Right lobe of liver (tissue), 4 donors: ENCODE results near the gene IQCN.

Experiments
- CTCF ChIP-seq, 4 donors: fragments of 200-600 bp in 3 of 4; fragments of 450-650 bp in 1 of 4; IDR thresholded peaks; one replicate each; pipeline versions ENCODE4 v1.5.1 to v1.8.0; 2016 to 2022; ENCODE audit warnings: antibody characterized with exemption in 4 of 4, mild to moderate bottlenecking in 2 of 4
- POLR2A ChIP-seq: fragments of 450-650 bp; IDR thresholded peaks from one replicate; pipeline ENCODE4 v1.6.1; 2017; ENCODE audit warnings: antibody characterized with exemption, mild to moderate bottlenecking
- donor health status: DM: no; HTN: no; CAD: no.
- donor health status: DM: no; HTN: no; CAD: no.
- donor health status: DM: no; HTN: yes; CAD: no.

GRCh38 chr19:18291590-18292461, 17.6 kb upstream of the IQCN start:
- TF ChIP-seq CTCF (IDR thresholded peaks at IDR 0.05) (no peak), POLR2A (peak; percentile 64)
